Upper lobe of left lung (tissue), 4 donors: ENCODE data around the gene TP53AIP1.

Experiments
- CTCF ChIP-seq, 6 experiments: fragments of 450-650 bp in 4 of 6; fragments of 200-600 bp in 2 of 6; sonication (generic) in 2 of 6; IDR thresholded peaks; one replicate each; pipeline ENCODE4 v1.5.1; 2016 to 2019; ENCODE audit warnings: antibody characterized with exemption in 6 of 6
- POLR2AphosphoS5 ChIP-seq, 2 donors: sonication (generic); formaldehyde crosslinking; IDR thresholded peaks; one replicate each; pipeline ENCODE4 v1.5.1; 2017; ENCODE audit warnings: antibody characterized with exemption in 2 of 2

- TF ChIP-seq CTCF (IDR thresholded peaks at IDR 0.05) = no peak
- TF ChIP-seq POLR2AphosphoS5 (IDR thresholded peaks at IDR 0.05) = no peak
These were observed 14.3 kb downstream of the TP53AIP1 start for GRCh38 chr11:128928400-128928799.
